Measurements from ENCODE around the gene RAD23B. TPM values are rescaled to one million over a fixed set of nuclear protein-coding genes. Genes with fewer than 3 reads are reported as not detected.

Gene RAD23B
- total RNA-seq, 2 donors from 2014 or later: 58.3 to 85.6 TPM

DNA sequence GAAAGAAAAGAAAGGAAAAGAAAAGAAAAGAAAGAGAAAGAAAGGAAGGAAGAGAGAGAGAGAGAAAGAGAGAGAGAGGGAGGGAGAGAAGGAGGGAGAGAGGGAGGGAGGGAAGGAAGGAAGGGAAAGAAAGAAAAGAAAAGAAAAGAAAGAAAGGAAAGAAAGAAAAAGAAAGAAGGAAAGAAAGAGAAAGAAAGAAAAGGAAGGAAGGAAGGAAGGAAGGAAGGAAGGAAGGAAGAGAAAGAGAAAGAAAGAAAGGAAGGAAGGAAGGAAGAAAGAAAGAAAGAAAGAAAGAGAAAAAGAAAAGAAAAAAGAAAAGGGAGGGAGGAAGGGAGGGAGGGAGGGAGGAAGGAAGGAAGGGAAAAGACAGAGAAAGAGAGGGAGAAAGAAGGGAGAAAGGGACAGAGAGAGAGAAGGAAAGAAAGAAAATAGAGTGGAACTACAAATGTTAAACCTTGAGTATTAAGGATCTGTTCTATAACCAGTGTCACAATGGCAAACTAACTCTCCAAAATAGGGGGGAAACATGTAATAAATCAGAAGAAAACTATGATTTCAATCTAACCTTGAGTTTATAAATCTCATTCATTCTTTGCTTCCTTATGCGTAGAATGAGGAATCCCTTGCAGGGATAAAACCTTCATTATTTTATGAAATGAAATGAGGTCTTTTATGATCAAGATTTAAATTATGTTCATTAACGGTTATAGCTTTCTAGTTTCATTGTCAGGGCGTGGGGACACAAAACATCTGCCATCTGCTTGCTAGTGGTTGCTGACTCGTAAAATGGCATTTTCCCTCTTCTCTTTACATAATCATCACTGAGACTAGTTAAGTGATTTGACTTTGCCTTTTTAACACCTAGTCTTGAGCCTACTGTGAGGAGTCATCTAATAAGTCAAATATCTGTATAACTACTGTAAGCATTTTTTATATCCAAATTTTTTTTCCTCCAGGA, 40.7 kb upstream of the RAD23B start:
- TF ChIP-seq, protein P1, sequence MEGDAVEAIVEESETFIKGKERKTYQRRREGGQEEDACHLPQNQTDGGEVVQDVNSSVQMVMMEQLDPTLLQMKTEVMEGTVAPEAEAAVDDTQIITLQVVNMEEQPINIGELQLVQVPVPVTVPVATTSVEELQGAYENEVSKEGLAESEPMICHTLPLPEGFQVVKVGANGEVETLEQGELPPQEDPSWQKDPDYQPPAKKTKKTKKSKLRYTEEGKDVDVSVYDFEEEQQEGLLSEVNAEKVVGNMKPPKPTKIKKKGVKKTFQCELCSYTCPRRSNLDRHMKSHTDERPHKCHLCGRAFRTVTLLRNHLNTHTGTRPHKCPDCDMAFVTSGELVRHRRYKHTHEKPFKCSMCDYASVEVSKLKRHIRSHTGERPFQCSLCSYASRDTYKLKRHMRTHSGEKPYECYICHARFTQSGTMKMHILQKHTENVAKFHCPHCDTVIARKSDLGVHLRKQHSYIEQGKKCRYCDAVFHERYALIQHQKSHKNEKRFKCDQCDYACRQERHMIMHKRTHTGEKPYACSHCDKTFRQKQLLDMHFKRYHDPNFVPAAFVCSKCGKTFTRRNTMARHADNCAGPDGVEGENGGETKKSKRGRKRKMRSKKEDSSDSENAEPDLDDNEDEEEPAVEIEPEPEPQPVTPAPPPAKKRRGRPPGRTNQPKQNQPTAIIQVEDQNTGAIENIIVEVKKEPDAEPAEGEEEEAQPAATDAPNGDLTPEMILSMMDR (IDR thresholded peaks at IDR 0.05): no peak
- H3K27me3 ChIP-seq: no peaks in the 10 kb centered on the region
- no peaks in the 10 kb centered on the region for H3K9me3 ChIP-seq
- no peak overlapping the region for H3K27ac ChIP-seq
- H3K36me3 ChIP-seq: no peaks in the 10 kb centered on the region
- H3K4me1 ChIP-seq: no peaks in the 10 kb centered on the region
- no peak overlapping the region for H3K4me3 ChIP-seq
- no peak for DNase-seq (ENCODE audit: low spot score)

DNA sequence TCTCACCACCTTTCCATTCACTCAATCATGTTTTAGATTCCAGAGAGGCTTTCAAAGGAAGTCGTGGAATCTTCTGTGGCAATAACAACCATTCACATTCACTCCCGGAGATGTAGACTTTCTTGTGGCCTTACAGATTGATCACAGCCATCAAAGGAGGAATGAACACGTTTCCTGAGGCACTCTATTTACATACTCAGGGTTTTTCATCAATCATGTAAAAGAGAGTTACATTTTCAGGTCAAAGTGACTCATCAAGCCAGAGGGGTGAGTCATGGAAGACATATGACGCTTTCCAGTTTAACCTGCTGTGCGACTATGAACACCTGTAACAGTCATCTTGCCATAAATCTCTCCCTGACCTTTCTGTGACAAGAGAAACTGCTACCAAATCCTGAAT, 39.3 kb upstream of the RAD23B start:
- no peak overlapping the region for H3K27ac ChIP-seq
- DNase-seq (ENCODE audit: low spot score): no peak
- H3K9me3 ChIP-seq: no peaks in the 10 kb centered on the region
- no peaks in the 10 kb centered on the region for H3K4me1 ChIP-seq
- TF ChIP-seq, protein P1 (IDR thresholded peaks at IDR 0.05): no peak
- H3K27me3 ChIP-seq: no peaks in the 10 kb centered on the region
- H3K36me3 ChIP-seq: no peaks in the 10 kb centered on the region
- H3K4me3 ChIP-seq: no peak overlapping the region

- H3K4me1 ChIP-seq: peaks cover 0 to 5% of the 10 kb centered on the region in 2 donors
- H3K4me3 ChIP-seq: no peak overlapping the region
- no peaks in the 10 kb centered on the region for H3K36me3 ChIP-seq
- no peaks in the 10 kb centered on the region for H3K27me3 ChIP-seq
- TF ChIP-seq, protein P1 (IDR thresholded peaks at IDR 0.05): no peak
- DNase-seq (ENCODE audit: low spot score): no peak
- no peak overlapping the region for H3K27ac ChIP-seq
- no peaks in the 10 kb centered on the region for H3K9me3 ChIP-seq
These were observed 36.5 kb upstream of the RAD23B start for GRCh38 chr9:107246259-107247254.

DNA sequence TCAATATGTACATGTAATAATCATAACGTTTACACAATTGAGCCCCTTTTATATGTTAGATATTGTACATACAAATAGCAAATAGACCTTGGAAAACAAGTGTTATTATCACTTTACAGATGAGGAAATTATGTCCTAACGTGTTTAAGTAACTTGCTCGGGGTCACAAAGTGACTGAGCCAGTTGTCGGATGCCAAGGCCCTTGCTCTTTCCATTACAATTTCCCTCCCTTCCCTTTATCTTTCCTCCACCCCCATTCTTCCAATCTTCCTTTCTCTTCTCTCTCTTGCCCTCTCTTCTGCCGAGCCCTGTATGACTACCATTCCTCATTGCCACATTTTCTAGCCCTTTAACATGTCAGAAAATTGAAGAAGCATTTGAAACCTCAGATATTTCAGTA, 34.4 kb upstream of the RAD23B start:
- H3K9me3 ChIP-seq: no peaks in the 10 kb centered on the region
- no peaks in the 10 kb centered on the region for H3K27me3 ChIP-seq
- DNase-seq (ENCODE audit: low spot score): no peak
- H3K27ac ChIP-seq: no peak overlapping the region
- TF ChIP-seq, protein P1 (IDR thresholded peaks at IDR 0.05): no peak
- no peak overlapping the region for H3K4me3 ChIP-seq
- H3K36me3 ChIP-seq: no peaks in the 10 kb centered on the region
- peaks cover 0 to 14% of the 10 kb centered on the region in 2 donors for H3K4me1 ChIP-seq

DNA sequence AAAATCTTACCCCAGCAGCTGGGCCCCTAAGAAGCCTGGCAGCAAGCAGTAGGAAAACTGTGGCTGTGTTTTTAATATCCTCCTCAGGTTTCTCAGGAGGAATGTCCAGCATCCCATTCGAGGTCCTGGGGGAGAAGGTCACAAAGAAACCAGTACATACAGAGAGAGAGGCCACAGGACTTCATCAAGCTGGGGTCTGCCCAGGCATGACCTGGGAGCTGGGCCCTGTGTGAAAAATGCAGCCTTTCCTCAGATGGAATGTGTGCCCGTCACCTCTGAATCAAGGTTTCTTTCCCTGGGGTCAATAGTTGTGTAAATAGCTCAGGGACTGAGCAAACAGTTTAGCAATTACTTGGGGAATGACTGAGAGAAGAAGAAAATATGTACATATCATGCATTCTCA, 33.9 kb upstream of the RAD23B start:
- no peaks in the 10 kb centered on the region for H3K27me3 ChIP-seq
- H3K4me1 ChIP-seq: peaks cover 0 to 14% of the 10 kb centered on the region in 2 donors
- no peaks in the 10 kb centered on the region for H3K9me3 ChIP-seq
- no peak overlapping the region for H3K27ac ChIP-seq
- H3K36me3 ChIP-seq: no peaks in the 10 kb centered on the region
- DNase-seq (ENCODE audit: low spot score): no peak
- H3K4me3 ChIP-seq: no peak overlapping the region
- TF ChIP-seq, protein P1 (IDR thresholded peaks at IDR 0.05): no peak

All from right atrium auricular region (tissue), 2 donors.